Colonic mucosa (tissue), 4 donors: ENCODE measurements around the gene FUT6. TPM values are rescaled to one million over a fixed set of nuclear protein-coding genes. Genes with fewer than 3 reads are reported as not detected.

Source experiments
- DNase-seq: peaks from one replicate; pipeline ENCODE4 v3.0.0-alpha.2; 2020
- H3K27ac ChIP-seq: fragments of 200-600 bp; one replicate; pipeline ENCODE4 v1.8.0; 2021
- H3K27me3 ChIP-seq: fragments of 200-600 bp; one replicate; pipeline ENCODE4 v1.8.0; 2021
- H3K36me3 ChIP-seq: fragments of 200-600 bp; one replicate; pipeline ENCODE4 v1.8.0; 2021
- H3K4me1 ChIP-seq: fragments of 200-600 bp; one replicate; pipeline ENCODE4 v1.8.0; 2021; ENCODE audit warnings: mild to moderate bottlenecking
- H3K4me3 ChIP-seq: fragments of 200-600 bp; one replicate; pipeline ENCODE4 v1.8.0; 2021
- H3K9ac ChIP-seq, 2 donors: one replicate each; pipeline ENCODE4 v1.7.0; 2013; ENCODE audit warnings: control low read depth in 2 of 2, low read depth in 2 of 2, low read length in 2 of 2
- H3K9me3 ChIP-seq: fragments of 200-600 bp; one replicate; pipeline ENCODE4 v1.8.0; 2021
- CTCF ChIP-seq: fragments of 200-600 bp; IDR thresholded peaks from one replicate; pipeline ENCODE4 v1.8.0; 2022; ENCODE audit warnings: antibody characterized with exemption, mild to moderate bottlenecking
- intact Hi-C: fragments of 100-400 bp; cut with DNase I; formaldehyde crosslinking; loops from one replicate; pipeline ENCODE4 v1.14.1; 2022
- total RNA-seq, 2 donors: library from RNA; stranded (reverse); fragmentation: NEBNext Ultra II Directional in 1 of 2; extraction: Animal tissue kit (Norgen Biotek cat#: 25700) in 1 of 2; gene quantifications; one replicate each; pipeline ENCODE4 v1.2.1, GENCODE V29; 2021
- donor health status: healthy.
- donor health status: DM: no; HTN: no; CAD: no.
- donor health status: DM: no; HTN: no; CAD: no.

Gene FUT6
- total RNA-seq, 2 donors from 2014 or later: 48.9 to 89.4 TPM

- no peak for TF ChIP-seq CTCF
- intact Hi-C loops: no loop called here
- H3K27me3 ChIP-seq: no peaks in the 10 kb centered on the region
- H3K4me3 ChIP-seq: no peak overlapping the region
- H3K27ac ChIP-seq: no peak overlapping the region
- H3K9ac ChIP-seq: no peak overlapping the region
- no peak for DNase-seq
- no peaks in the 10 kb centered on the region for H3K36me3 ChIP-seq
- H3K4me1 ChIP-seq: peaks cover 10% of the 10 kb centered on the region
- H3K9me3 ChIP-seq: no peaks in the 10 kb centered on the region
Measured at GRCh38 chr19:5829567-5830310, 9.8 kb downstream of the FUT6 start.

GRCh38 chr19:5828661-5829566, 10.6 kb downstream of the FUT6 start:
- peaks cover 10% of the 10 kb centered on the region for H3K4me1 ChIP-seq
- no peaks in the 10 kb centered on the region for H3K9me3 ChIP-seq
- intact Hi-C loops: no loop called here
- TF ChIP-seq CTCF: no peak
- peak overlapping the region; percentile 59 for H3K27ac ChIP-seq
- H3K4me3 ChIP-seq: peak overlapping the region; percentile 40
- no peaks in the 10 kb centered on the region for H3K27me3 ChIP-seq
- no peak for DNase-seq
- no peaks in the 10 kb centered on the region for H3K36me3 ChIP-seq
- H3K9ac ChIP-seq: peak overlapping the region; percentile 45 to 78

GRCh38 chr19:5827891-5828660, 11.4 kb downstream of the FUT6 start:
- Histone ChIP-seq H3K9me3 (no peaks in the 10 kb centered on the region), H3K4me3 (peak overlapping the region; percentile 40), H3K9ac (peak overlapping the region; percentile 45 to 78), H3K27ac (peak overlapping the region; percentile 59), H3K4me1 (peaks cover 10% of the 10 kb centered on the region), H3K36me3 (no peaks in the 10 kb centered on the region), H3K27me3 (no peaks in the 10 kb centered on the region)
- TF ChIP-seq CTCF: no peak
- DNase-seq: peak; percentile 94
- intact Hi-C loops: no loop called here

GRCh38 chr19:5827342-5827890, 12.1 kb downstream of the FUT6 start:
- H3K27me3 ChIP-seq: no peaks in the 10 kb centered on the region
- H3K4me3 ChIP-seq: no peak overlapping the region
- H3K9me3 ChIP-seq: no peaks in the 10 kb centered on the region
- H3K4me1 ChIP-seq: peaks cover 10% of the 10 kb centered on the region
- no peak for TF ChIP-seq CTCF
- no peak overlapping the region for H3K27ac ChIP-seq
- intact Hi-C loops: no loop called here
- no peak for DNase-seq
- peak overlapping the region in 1 of 2 donors; percentile 71 for H3K9ac ChIP-seq
- H3K36me3 ChIP-seq: no peaks in the 10 kb centered on the region
